Kasumi-1 (cell line): ENCODE data around the gene UTP3.
"Not testable (repeated sequence)": the region's sequence is repeated elsewhere in the genome, so short reads cannot be mapped to it uniquely, and the experiment has no call there.

Source experiments
- DNase-seq, 2 experiments: peaks; one replicate each; lab custom pipeline; 2025; lab: John Stamatoyannopoulos, UW

The UTP3 gene

GRCh38 chr4:70715097-70715496 is 26.8 kb downstream of the UTP3 start:
- no peak for DNase-seq

DNA sequence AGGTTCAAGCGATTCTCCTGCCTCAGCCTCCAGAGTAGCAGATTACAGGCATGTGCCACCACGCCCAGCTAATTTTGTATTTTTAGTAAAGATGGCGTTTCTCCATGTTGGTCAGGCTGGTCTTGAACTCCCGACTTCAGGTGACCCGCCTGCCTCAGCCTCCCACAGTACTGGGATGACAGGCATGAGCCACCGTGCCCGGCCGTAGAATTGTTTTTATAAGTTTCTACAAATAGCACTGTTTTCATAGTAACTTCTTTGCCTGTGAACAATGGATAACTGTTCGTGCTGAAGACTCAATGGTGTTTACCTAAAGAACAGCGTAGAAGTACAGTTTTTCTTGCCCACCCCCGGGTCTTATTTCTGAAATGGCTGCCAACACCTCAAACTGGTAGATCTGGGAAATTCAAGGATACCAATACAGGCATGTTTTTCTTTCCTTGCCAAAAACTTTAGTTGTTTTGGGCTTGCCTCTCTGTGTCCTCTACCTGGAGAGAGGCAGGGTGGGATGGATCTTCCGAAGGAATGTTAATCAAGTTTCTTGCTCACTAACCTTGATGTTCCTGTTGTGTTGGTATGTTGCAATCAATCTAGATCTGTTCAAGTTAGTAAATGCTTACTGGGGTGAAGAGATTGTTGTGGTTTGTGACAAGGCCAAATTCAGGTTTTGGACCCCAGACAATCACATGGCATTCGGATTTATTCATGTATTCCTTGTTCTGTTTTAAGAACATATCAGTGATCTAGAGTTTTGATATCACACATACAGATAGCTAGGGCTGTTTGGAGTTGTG is 30.7 kb downstream of the UTP3 start:
- no peak for DNase-seq

DNA sequence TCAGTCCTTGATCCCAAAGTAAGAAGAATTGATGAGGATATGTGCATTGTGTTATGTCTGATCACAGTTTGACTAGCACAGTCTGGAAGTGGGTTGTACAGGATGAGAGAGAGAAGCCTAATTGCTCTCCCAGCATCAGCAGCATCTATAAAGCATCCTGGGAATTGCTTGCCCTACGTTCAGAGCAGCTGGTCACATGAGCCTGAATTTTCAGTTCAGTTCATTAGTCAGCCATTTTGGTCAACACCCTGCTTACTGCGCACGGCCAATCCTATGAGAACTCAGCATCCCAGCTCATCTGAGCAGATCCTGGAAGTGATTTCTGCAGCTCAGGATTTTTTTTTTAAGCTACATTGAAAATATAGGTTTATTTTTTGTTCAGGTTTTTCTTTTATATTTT is 33.4 kb downstream of the UTP3 start, which contains the start of gene RUFY3:
RUFY3 (plus strand) TSS at position 218 of the 400 bp plus-strand sequence. CDS start 610 bp downstream, outside the sequence.
- no peak for DNase-seq

DNA sequence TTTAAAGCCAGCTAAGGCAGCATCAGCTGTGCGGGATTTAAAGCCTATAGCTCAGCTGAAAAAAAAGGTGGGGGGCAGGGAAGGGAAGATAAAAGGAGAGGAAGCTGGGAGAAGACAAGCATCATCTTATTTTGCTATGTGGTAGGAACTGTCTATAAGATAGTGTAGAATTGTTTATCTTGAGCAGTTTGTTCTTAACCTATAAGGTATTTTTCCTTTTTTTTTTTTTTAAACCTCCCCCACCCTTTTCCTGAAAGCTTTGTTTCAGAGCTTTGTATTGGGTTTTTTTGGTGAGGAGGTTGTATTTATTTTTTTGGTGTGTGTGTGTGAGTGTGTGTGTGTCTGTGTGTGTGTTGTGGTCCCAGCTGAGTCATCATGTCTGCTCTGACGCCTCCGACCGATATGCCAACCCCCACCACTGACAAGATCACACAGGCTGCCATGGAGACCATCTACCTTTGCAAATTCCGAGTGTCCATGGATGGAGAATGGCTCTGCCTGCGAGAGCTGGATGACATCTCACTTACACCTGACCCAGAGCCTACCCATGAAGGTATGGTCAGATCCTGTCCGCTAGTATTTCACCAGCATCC is 34.0 kb downstream of the UTP3 start:
- DNase-seq, result no peak

DNA sequence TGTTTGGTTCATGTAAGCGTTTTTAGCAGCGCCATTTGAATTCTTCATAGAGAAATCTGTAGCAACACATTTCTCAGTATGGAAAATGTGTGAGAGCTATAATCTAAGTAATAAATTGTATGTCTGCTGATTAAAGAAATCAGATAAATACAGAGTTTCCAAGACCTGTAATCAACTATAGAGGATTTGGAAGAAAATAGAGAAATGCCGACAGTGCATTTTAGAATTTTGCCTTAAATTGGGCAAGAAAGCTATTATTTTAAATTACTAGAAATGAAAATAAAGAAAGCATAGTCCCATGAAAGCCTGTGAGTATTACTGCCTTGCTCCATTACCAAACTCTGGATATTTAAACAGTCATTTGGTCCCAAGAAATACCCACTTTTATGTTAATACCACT is 36.1 kb downstream of the UTP3 start:
- no peak for DNase-seq

- no peak for DNase-seq
Measured at GRCh38 chr4:70725633-70726032, 37.3 kb downstream of the UTP3 start.

- DNase-seq, result not testable (repeated sequence)
Measured at GRCh38 chr4:70726515-70726914, 38.2 kb downstream of the UTP3 start.

GRCh38 chr4:70728091-70728490 is 39.8 kb downstream of the UTP3 start:
- no peak for DNase-seq

DNA sequence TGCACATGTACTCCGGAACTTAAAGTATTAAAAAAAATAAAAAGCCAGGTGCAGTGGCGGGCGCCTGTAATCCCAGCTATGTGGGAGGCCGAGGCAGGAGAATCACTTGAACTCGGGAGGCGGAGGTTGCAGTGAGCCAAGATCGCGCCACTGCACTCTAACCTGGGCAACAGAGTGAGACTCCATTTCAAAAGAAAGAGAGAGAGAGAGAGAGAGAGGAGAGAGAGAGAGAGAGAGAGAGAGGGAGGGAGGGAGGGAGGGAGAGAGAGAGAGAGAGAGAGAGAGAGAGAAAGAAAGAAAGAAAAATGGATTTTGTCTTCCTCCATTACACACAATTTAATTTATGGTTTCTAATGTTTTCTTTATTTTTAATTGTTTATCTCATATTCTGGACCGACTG is 44.5 kb downstream of the UTP3 start:
- DNase-seq, result not testable (repeated sequence)

- peak; percentile 94 for DNase-seq
Measured at GRCh38 chr4:70734168-70734954, 46.0 kb downstream of the UTP3 start.

DNA sequence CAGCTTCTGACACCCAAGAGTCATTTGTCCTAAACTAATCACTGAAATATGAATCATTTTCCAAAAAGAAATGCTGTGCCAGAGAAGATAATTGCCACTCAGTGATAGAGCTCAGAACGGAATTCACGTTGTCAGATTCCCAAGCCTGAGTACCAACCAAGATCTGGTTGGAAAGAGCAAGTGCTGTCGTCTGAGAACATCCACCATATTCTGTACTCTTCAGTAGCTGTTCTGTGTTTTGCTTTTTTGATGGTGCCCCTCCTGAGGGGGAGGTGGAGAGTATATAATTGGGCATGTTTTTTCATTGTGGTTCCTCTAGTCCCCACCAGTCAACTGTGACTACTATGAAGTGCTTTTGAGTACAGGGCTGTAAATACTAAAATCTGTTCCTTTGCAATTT is 46.6 kb downstream of the UTP3 start:
- peak; percentile 7 to 25 for DNase-seq

- peak; percentile 21 for DNase-seq
Measured at GRCh38 chr4:70735915-70736314, 47.6 kb downstream of the UTP3 start.

GRCh38 chr4:70737006-70737405 is 48.7 kb downstream of the UTP3 start:
- DNase-seq, result peak; percentile 27 to 58

DNA sequence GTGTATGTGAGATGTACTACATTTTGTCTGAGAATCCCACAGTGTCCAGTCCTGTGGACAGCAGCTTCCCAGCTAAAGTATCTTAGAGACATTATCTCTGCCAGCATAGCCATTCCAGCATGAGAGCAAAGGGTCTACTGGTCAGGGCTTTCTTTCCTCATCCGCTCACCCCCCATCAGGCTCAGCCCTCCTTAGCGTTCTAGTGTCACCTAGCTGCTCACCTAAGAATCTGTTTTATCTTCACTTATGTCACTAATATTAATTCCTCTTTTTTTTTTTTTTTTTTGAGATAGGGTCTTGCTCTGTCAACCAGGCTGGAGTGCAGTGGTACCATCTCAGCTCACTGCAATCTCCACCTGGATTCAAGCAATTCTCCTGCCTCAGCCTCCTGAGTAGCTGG is 49.1 kb downstream of the UTP3 start:
- no peak for DNase-seq

DNA sequence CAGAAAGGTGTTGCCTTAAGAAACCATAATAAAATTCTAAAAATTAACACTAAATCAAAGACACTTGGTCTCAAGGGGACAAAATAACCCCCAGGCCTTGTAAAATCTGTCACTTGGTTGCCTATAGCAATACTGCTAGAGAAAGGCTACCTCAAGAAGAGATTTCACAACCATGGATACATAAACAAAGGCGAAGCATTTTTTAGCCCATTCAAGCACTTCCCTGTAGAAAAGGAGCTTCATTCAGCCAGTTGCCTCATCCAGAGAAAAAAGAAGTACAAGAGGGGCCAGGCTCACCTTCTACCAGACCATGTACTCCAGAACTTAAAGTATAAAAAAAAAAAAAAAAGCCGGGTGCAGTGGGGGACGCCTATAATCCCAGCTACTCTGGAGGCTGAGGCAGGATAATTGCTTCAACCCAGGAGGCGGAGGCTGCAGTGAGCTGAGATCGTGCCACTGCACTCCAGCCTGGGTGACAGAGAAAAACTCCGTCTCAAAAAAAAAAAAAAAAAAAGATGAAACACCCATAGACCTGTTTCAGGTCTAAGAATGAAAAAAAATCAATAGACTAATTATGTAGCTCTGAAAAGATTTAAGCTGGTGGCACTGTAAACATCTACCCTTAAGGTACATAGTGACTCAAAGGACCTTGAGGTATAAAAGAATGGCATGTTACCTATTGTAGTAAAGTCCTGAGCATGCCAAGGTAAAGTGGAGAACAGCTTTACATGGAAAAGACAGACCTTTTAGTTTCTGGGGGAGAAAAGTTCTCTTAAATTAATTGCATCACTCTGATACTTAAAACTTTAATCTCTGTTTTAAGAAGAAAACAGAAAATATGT is 51.4 kb downstream of the UTP3 start:
- DNase-seq, result no peak
